Middle frontal gyrus (tissue), 1 donor: Measurements from ENCODE around the gene HS3ST3B1.

Experiments
- DNase-seq: peaks from one replicate; pipeline ENCODE4 v3.0.0-alpha.2; 2015; ENCODE audit warnings: low spot score; ENCODE audit errors: extremely low spot score

The HS3ST3B1 gene

GRCh38 chr17:14353861-14354474 is 53.1 kb downstream of the HS3ST3B1 start:
- DNase-seq, result no peak

GRCh38 chr17:14354807-14355206 is 53.9 kb downstream of the HS3ST3B1 start:
- no peak for DNase-seq

GRCh38 chr17:14355556-14355955 is 54.7 kb downstream of the HS3ST3B1 start:
- DNase-seq, result no peak

GRCh38 chr17:14359163-14360020 is 58.5 kb downstream of the HS3ST3B1 start:
- no peak for DNase-seq

- no peak for DNase-seq
Measured at GRCh38 chr17:14360856-14361255, 60.0 kb downstream of the HS3ST3B1 start.

- DNase-seq, result no peak
Measured at GRCh38 chr17:14361470-14361869, 60.6 kb downstream of the HS3ST3B1 start.

GRCh38 chr17:14361945-14362508 is 61.1 kb downstream of the HS3ST3B1 start:
- DNase-seq, result no peak

- no peak for DNase-seq
Measured at GRCh38 chr17:14366199-14366598, 65.3 kb downstream of the HS3ST3B1 start.

- DNase-seq, result no peak
Measured at GRCh38 chr17:14372461-14372860, 71.6 kb downstream of the HS3ST3B1 start.

GRCh38 chr17:14372905-14373613 is 72.2 kb downstream of the HS3ST3B1 start:
- DNase-seq, result no peak

- no peak for DNase-seq
Measured at GRCh38 chr17:14373614-14374259, 72.9 kb downstream of the HS3ST3B1 start.

GRCh38 chr17:14374268-14374667 is 73.4 kb downstream of the HS3ST3B1 start:
- DNase-seq, result no peak

- DNase-seq, result no peak
Measured at GRCh38 chr17:14376666-14377065, 75.8 kb downstream of the HS3ST3B1 start.

- no peak for DNase-seq
Measured at GRCh38 chr17:14381606-14382005, 80.7 kb downstream of the HS3ST3B1 start.

GRCh38 chr17:14387036-14387435 is 86.2 kb downstream of the HS3ST3B1 start:
- DNase-seq, result no peak

- DNase-seq, result no peak
Measured at GRCh38 chr17:14389681-14390080, 88.8 kb downstream of the HS3ST3B1 start.

- no peak for DNase-seq
Measured at GRCh38 chr17:14393723-14394122, 92.8 kb downstream of the HS3ST3B1 start.

GRCh38 chr17:14395255-14395654 is 94.4 kb downstream of the HS3ST3B1 start:
- DNase-seq, result no peak

- DNase-seq, result no peak
Measured at GRCh38 chr17:14396547-14396946, 95.7 kb downstream of the HS3ST3B1 start.

- no peak for DNase-seq
Measured at GRCh38 chr17:14398766-14399165, 97.9 kb downstream of the HS3ST3B1 start.
